ENCODE data around the gene THOC5. TPM values are rescaled to one million over a fixed set of nuclear protein-coding genes. Genes with fewer than 3 reads are reported as not detected.

The THOC5 gene
- total RNA-seq, 1 experiment from 2014 or later: 74.4 TPM

GRCh38 chr22:29456211-29456671 is 97.3 kb downstream of the THOC5 start:
- Histone ChIP-seq H3K27ac (ENCODE audit: low read length) (no peak overlapping the region), H3K27me3 (ENCODE audit: control insufficient read depth, insufficient read depth, low read length) (no peaks in the 10 kb centered on the region), H3K9me3 (ENCODE audit: control insufficient read depth, insufficient read depth, low read depth, low read length) (no peaks in the 10 kb centered on the region), H3K36me3 (ENCODE audit: control insufficient read depth, insufficient read depth, low read length) (no peaks in the 10 kb centered on the region), H3K4me3 (ENCODE audit: low read depth in 2 of 2, low read length in 2 of 2) (no peak overlapping the region), H3K4me1 (ENCODE audit: control insufficient read depth, insufficient read depth, low read length) (no peaks in the 10 kb centered on the region)
- CTCF ChIA-PET: no interaction called here
- POLR2A ChIA-PET: no interaction called here
- DNase-seq (ENCODE audit: low read depth, low spot score) (no peak), ATAC-seq (no peak)
- no peak for TF ChIP-seq SIN3A (IDR thresholded peaks at IDR 0.05; ENCODE audit: borderline replicate concordance, insufficient read depth, low read depth, low read length)
- no peak for TF ChIP-seq TCF7L2 (IDR thresholded peaks at IDR 0.05; ENCODE audit: low read depth, low read length)
- TF ChIP-seq POLR2AphosphoS5 (IDR thresholded peaks at IDR 0.05; ENCODE audit: low read depth, low read length): no peak
- no peak for TF ChIP-seq CTCF (IDR thresholded peaks at IDR 0.05)
- no peak for TF ChIP-seq REST (IDR thresholded peaks at IDR 0.05; ENCODE audit: insufficient read depth in 1 of 2, low read depth in 2 of 2, low read length in 1 of 2)
- intact Hi-C loops (cut with micrococcal nuclease; ENCODE audit: unreplicated experiment): no loop called here
- BruUV-seq (replicated peaks): no TSS peak
- in situ Hi-C loops (cut with HindIII; ENCODE audit: low pct_unique_long_range_greater_than_20kb, low sequenced_read_pairs): no loop called here

Other genes with a start within 250 kb of the THOC5 start
- gene GAS2L1, start 247.1 kb downstream of the THOC5 start, total RNA-seq (2021; ENCODE audit: unreplicated experiment): 68.8 TPM
- 2.6 TPM for gene RASL10A, start 238.1 kb downstream of the THOC5 start, total RNA-seq (2021; ENCODE audit: unreplicated experiment)
- 48.6 TPM for gene AP1B1, start 165.2 kb downstream of the THOC5 start, total RNA-seq (2021; ENCODE audit: unreplicated experiment)
- not detected for gene RFPL1, start 115.2 kb downstream of the THOC5 start, total RNA-seq (2021; ENCODE audit: unreplicated experiment)
- 0.08 TPM for gene NEFH, start 73.5 kb downstream of the THOC5 start, total RNA-seq (2021; ENCODE audit: unreplicated experiment)
- 40.0 TPM for gene NIPSNAP1, start 27.4 kb upstream of the THOC5 start, total RNA-seq (2021; ENCODE audit: unreplicated experiment)
- 190 TPM for gene NF2, start 49.9 kb upstream of the THOC5 start, total RNA-seq (2021; ENCODE audit: unreplicated experiment)
- gene CABP7, start 166.2 kb upstream of the THOC5 start, total RNA-seq (2021; ENCODE audit: unreplicated experiment): 2.1 TPM
- 22.4 TPM for gene ZMAT5, start 213.2 kb upstream of the THOC5 start, total RNA-seq (2021; ENCODE audit: unreplicated experiment)
- 93.7 TPM for gene UQCR10, start 213.6 kb upstream of the THOC5 start, total RNA-seq (2021; ENCODE audit: unreplicated experiment)

All from Panc1 (cell line).